ENCODE measurements around the gene LMNA. TPM values are rescaled to one million over a fixed set of nuclear protein-coding genes. Genes with fewer than 3 reads are reported as not detected.
"Not testable (repeated sequence)": the region's sequence is repeated elsewhere in the genome, so short reads cannot be mapped to it uniquely, and the experiment has no call there.

Gene LMNA
- total and polyA plus RNA-seq, 2 experiments from 2014 or later: 1,219 to 1,230 TPM

- Histone ChIP-seq H3K4me3 (no peak overlapping the region), H3K36me3 (ENCODE audit: low read depth) (no peaks in the 10 kb centered on the region), H3K4me2 (ENCODE audit: unreplicated experiment) (no peak overlapping the region), H3K9me2 (ENCODE audit: insufficient read depth) (no peaks in the 10 kb centered on the region), H3K79me2 (ENCODE audit: insufficient read depth) (no peaks in the 10 kb centered on the region), H4K20me1 (ENCODE audit: insufficient read depth) (no peaks in the 10 kb centered on the region), H3K9me3 (ENCODE audit: low read depth) (no peaks in the 10 kb centered on the region), H3F3A (ENCODE audit: insufficient read depth) (no peaks in the 10 kb centered on the region), H3K4me1 (ENCODE audit: insufficient read depth) (no peaks in the 10 kb centered on the region), H2AFZ (no peak overlapping the region), H3K27ac (no peak overlapping the region), H3K27me3 (replicated peaks; ENCODE audit: insufficient read depth) (no peaks in the 10 kb centered on the region), H3K9ac (no peak overlapping the region)
- in situ Hi-C loops (cut with MboI): no loop called here
- DNase-seq: no peak
- TF ChIP-seq EZH2phosphoT487 (IDR thresholded peaks at IDR 0.05; ENCODE audit: insufficient read depth, low read depth) (no peak), EZH2 (IDR thresholded peaks at IDR 0.05; ENCODE audit: insufficient read depth, poor library complexity, severe bottlenecking) (no peak)
- WGBS, 2 experiments (ENCODE audit: low coverage in 1 of 2, low lambda C conversion rate in 2 of 2, missing lambda C conversion rate in 2 of 2): 73 to 88% methylated on average over 3 of the region's 3 CpGs
These were observed 44.7 kb upstream of the LMNA start for GRCh38 chr1:156069490-156070455.

GRCh38 chr1:156070548-156070947 is 44.0 kb upstream of the LMNA start:
- no peaks in the 10 kb centered on the region for H3K79me2 ChIP-seq (ENCODE audit: insufficient read depth)
- no peaks in the 10 kb centered on the region for H3K36me3 ChIP-seq (ENCODE audit: low read depth)
- no peak overlapping the region for H3K4me3 ChIP-seq
- H3K4me2 ChIP-seq (ENCODE audit: unreplicated experiment): no peak overlapping the region
- no peak overlapping the region for H3K27ac ChIP-seq
- no peak for TF ChIP-seq EZH2phosphoT487 (IDR thresholded peaks at IDR 0.05; ENCODE audit: insufficient read depth, low read depth)
- TF ChIP-seq EZH2 (IDR thresholded peaks at IDR 0.05; ENCODE audit: insufficient read depth, poor library complexity, severe bottlenecking): no peak
- H4K20me1 ChIP-seq (ENCODE audit: insufficient read depth): no peaks in the 10 kb centered on the region
- H3K27me3 ChIP-seq (replicated peaks; ENCODE audit: insufficient read depth): no peaks in the 10 kb centered on the region
- no peaks in the 10 kb centered on the region for H3K4me1 ChIP-seq (ENCODE audit: insufficient read depth)
- DNase-seq: no peak
- H3K9me3 ChIP-seq (ENCODE audit: low read depth): no peaks in the 10 kb centered on the region
- no peaks in the 10 kb centered on the region for H3F3A ChIP-seq (ENCODE audit: insufficient read depth)
- in situ Hi-C loops (cut with MboI): no loop called here
- no peaks in the 10 kb centered on the region for H3K9me2 ChIP-seq (ENCODE audit: insufficient read depth)
- 59 to 60% methylated on average over 3 to 4 of the region's 4 CpGs for WGBS, 2 experiments (ENCODE audit: low coverage in 1 of 2, low lambda C conversion rate in 2 of 2, missing lambda C conversion rate in 2 of 2)
- no peak overlapping the region for H3K9ac ChIP-seq
- no peak overlapping the region for H2AFZ ChIP-seq

DNA sequence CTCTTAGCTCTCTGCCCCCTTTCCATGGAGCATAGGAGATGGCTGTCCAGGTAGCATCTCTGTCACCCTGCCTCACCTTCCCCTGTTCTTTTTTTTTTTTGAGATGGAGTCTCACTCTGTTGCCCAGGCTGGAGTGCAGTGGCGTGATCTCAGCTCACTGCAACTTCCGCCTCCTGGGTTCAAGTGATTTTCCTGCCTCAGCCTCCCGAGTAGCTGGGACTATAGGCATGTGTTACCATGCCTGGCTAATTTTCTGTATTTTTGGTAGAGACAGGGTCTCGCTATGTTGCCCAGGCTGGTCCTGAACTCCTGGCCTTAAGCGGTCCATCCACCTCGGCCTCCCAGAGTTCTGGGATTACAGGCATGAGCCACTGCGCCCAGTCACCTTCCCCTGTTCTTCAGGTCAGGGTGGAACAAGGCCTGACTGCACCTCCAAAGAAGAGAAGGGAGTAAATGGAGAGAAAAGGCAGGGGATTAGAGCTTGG is 43.1 kb upstream of the LMNA start:
- H3K27me3 ChIP-seq (replicated peaks; ENCODE audit: insufficient read depth); H3K36me3 ChIP-seq (ENCODE audit: low read depth); H3K9ac ChIP-seq; in situ Hi-C loops (cut with MboI); H3K9me3 ChIP-seq (ENCODE audit: low read depth); H3K9me2 ChIP-seq (ENCODE audit: insufficient read depth); H4K20me1 ChIP-seq (ENCODE audit: insufficient read depth); H3K4me1 ChIP-seq (ENCODE audit: insufficient read depth); H3K4me3 ChIP-seq; H3K4me2 ChIP-seq (ENCODE audit: unreplicated experiment); H3K27ac ChIP-seq; H2AFZ ChIP-seq; DNase-seq; H3K79me2 ChIP-seq (ENCODE audit: insufficient read depth); H3F3A ChIP-seq (ENCODE audit: insufficient read depth): not testable (repeated sequence)
- WGBS, 2 experiments (ENCODE audit: low coverage in 1 of 2, low lambda C conversion rate in 2 of 2, missing lambda C conversion rate in 2 of 2): 94 to 97% methylated on average over 7 of the region's 7 CpGs

- in situ Hi-C loops (cut with MboI): no loop called here
- WGBS, 2 experiments (ENCODE audit: low coverage in 1 of 2, low lambda C conversion rate in 2 of 2, missing lambda C conversion rate in 2 of 2): 57 to 61% methylated on average over 6 of the region's 6 CpGs
- Histone ChIP-seq H3K9me2 (ENCODE audit: insufficient read depth) (no peaks in the 10 kb centered on the region), H3K36me3 (ENCODE audit: low read depth) (no peaks in the 10 kb centered on the region), H2AFZ (no peak overlapping the region), H3F3A (ENCODE audit: insufficient read depth) (no peaks in the 10 kb centered on the region), H3K27me3 (replicated peaks; ENCODE audit: insufficient read depth) (no peaks in the 10 kb centered on the region), H4K20me1 (ENCODE audit: insufficient read depth) (no peaks in the 10 kb centered on the region), H3K4me2 (ENCODE audit: unreplicated experiment) (no peak overlapping the region), H3K9me3 (ENCODE audit: low read depth) (no peaks in the 10 kb centered on the region), H3K79me2 (ENCODE audit: insufficient read depth) (no peaks in the 10 kb centered on the region), H3K4me1 (ENCODE audit: insufficient read depth) (no peaks in the 10 kb centered on the region), H3K27ac (no peak overlapping the region), H3K4me3 (no peak overlapping the region), H3K9ac (no peak overlapping the region)
- TF ChIP-seq EZH2 (IDR thresholded peaks at IDR 0.05; ENCODE audit: insufficient read depth, poor library complexity, severe bottlenecking) (no peak), EZH2phosphoT487 (IDR thresholded peaks at IDR 0.05; ENCODE audit: insufficient read depth, low read depth) (no peak)
- no peak for DNase-seq
These were observed 42.3 kb upstream of the LMNA start for GRCh38 chr1:156072251-156072650.

Measured in GM23248 (cell line).